H9 (cell line): ENCODE measurements around the gene SARNP. TPM values are rescaled to one million over a fixed set of nuclear protein-coding genes. Genes with fewer than 3 reads are reported as not detected.
A peak's percentile ranks its signal among the peaks of the same experiment; 100 is the strongest.

Experiments
- DNase-seq: peaks from one replicate; pipeline ENCODE4 v3.0.0-alpha.2; 2017
- H2AFZ ChIP-seq: one replicate; pipeline ENCODE4 v1.6.1; 2013; ENCODE audit warnings: mild to moderate bottlenecking, low read length, control low read depth, moderate library complexity
- H2AK5ac ChIP-seq: 2 replicates; pipeline ENCODE4 v1.6.1; 2013; ENCODE audit warnings: low read length, control low read depth, mixed read lengths; ENCODE audit not compliant: insufficient read length
- H2BK120ac ChIP-seq: one replicate; pipeline ENCODE4 v1.6.1; 2013; ENCODE audit warnings: low read depth, mild to moderate bottlenecking, low read length, control low read depth, inconsistent platforms; ENCODE audit not compliant: poor library complexity, severe bottlenecking
- H2BK12ac ChIP-seq: 2 replicates; pipeline ENCODE4 v1.6.1; 2013; ENCODE audit warnings: low read length, control low read depth, mixed read lengths, low read depth; ENCODE audit not compliant: insufficient read length
- H2BK15ac ChIP-seq: 2 replicates; pipeline ENCODE4 v1.6.1; 2013; ENCODE audit warnings: low read depth, low read length, control low read depth
- H2BK20ac ChIP-seq: one replicate; pipeline ENCODE4 v1.6.1; 2013; ENCODE audit warnings: low read depth, mild to moderate bottlenecking, low read length, control low read depth, inconsistent platforms; ENCODE audit not compliant: poor library complexity, severe bottlenecking
- H2BK5ac ChIP-seq: 2 replicates; pipeline ENCODE4 v1.6.1; 2013; ENCODE audit warnings: low read length, control low read depth, mixed read lengths; ENCODE audit not compliant: insufficient read length
- H3K14ac ChIP-seq: 2 replicates; pipeline ENCODE4 v1.6.1; 2013; ENCODE audit warnings: low read length, control low read depth; ENCODE audit not compliant: insufficient read depth
- H3K18ac ChIP-seq: 2 replicates; pipeline ENCODE4 v1.6.1; 2013; ENCODE audit warnings: low read depth, mild to moderate bottlenecking, mixed read lengths, low read length, control low read depth; ENCODE audit not compliant: insufficient read length
- H3K23ac ChIP-seq: 2 replicates; pipeline ENCODE4 v1.6.1; 2013; ENCODE audit warnings: low read length, control low read depth, mixed read lengths, low read depth; ENCODE audit not compliant: insufficient read length
- H3K23me2 ChIP-seq: 2 replicates; pipeline ENCODE4 v1.6.1; 2013; ENCODE audit warnings: low read depth, mild to moderate bottlenecking, mixed read lengths, low read length, control low read depth; ENCODE audit not compliant: insufficient read length, poor library complexity, severe bottlenecking
- H3K27ac ChIP-seq: 2 replicates; pipeline ENCODE4 v1.5.1; 2013; ENCODE audit warnings: low read length, control low read depth, mixed read lengths, low read depth; ENCODE audit not compliant: insufficient read length
- H3K27me3 ChIP-seq: 2 replicates; pipeline ENCODE4 v1.6.1; 2013; ENCODE audit warnings: low read length, control low read depth, inconsistent platforms; ENCODE audit not compliant: insufficient read depth
- H3K4ac ChIP-seq: 2 replicates; pipeline ENCODE4 v1.6.1; 2013; ENCODE audit warnings: low read depth, mild to moderate bottlenecking, control low read depth, inconsistent platforms, low read length, moderate library complexity
- H3K4me1 ChIP-seq: 2 replicates; pipeline ENCODE4 v1.6.1; 2013; ENCODE audit warnings: low read length, control low read depth, inconsistent platforms; ENCODE audit not compliant: insufficient read depth
- H3K4me2 ChIP-seq: 2 replicates; pipeline ENCODE4 v1.6.1; 2013; ENCODE audit warnings: low read length, control low read depth, mixed read lengths; ENCODE audit not compliant: insufficient read length, insufficient read depth
- H3K56ac ChIP-seq: 2 replicates; pipeline ENCODE4 v1.6.1; 2013; ENCODE audit warnings: low read depth, mild to moderate bottlenecking, mixed read lengths, low read length, control low read depth; ENCODE audit not compliant: insufficient read length
- H3K79me1 ChIP-seq: 2 replicates; pipeline ENCODE4 v1.6.1; 2013; ENCODE audit warnings: low read depth, mild to moderate bottlenecking, moderate library complexity, low read length, control low read depth, inconsistent platforms; ENCODE audit not compliant: insufficient read depth, poor library complexity, severe bottlenecking
- H3K79me2 ChIP-seq: 2 replicates; pipeline ENCODE4 v1.6.1; 2013; ENCODE audit warnings: low read length, control low read depth, inconsistent platforms; ENCODE audit not compliant: insufficient read depth
- H3K9ac ChIP-seq: 2 replicates; pipeline ENCODE4 v1.6.1; 2013; ENCODE audit warnings: low read length, control low read depth, mixed read lengths; ENCODE audit not compliant: insufficient read length; ENCODE audit errors: extremely low read depth
- H3K9me3 ChIP-seq: one replicate; pipeline ENCODE4 v1.6.1; 2013; ENCODE audit warnings: low read depth, low read length, inconsistent platforms; ENCODE audit not compliant: control insufficient read depth
- H3T11ph ChIP-seq: one replicate; pipeline ENCODE4 v1.6.1; 2013; ENCODE audit warnings: mild to moderate bottlenecking, low read length, control low read depth, inconsistent platforms
- H4K20me1 ChIP-seq: one replicate; pipeline ENCODE4 v1.6.1; 2013; ENCODE audit not compliant: control insufficient read depth, insufficient read length, insufficient read depth
- H4K5ac ChIP-seq: 2 replicates; pipeline ENCODE4 v1.6.1; 2013; ENCODE audit warnings: low read depth, mild to moderate bottlenecking, mixed read lengths, low read length, control low read depth; ENCODE audit not compliant: insufficient read length
- H4K8ac ChIP-seq: replicated peaks from 2 replicates; pipeline ENCODE4 v1.6.1; 2013; ENCODE audit warnings: low read length, control low read depth, mixed read lengths, low read depth; ENCODE audit not compliant: insufficient read length
- H4K91ac ChIP-seq: 2 replicates; pipeline ENCODE4 v1.6.1; 2013; ENCODE audit warnings: low read depth, mild to moderate bottlenecking, moderate library complexity, mixed read lengths, low read length, control low read depth; ENCODE audit not compliant: insufficient read length
- H3K27ac Mint-ChIP-seq, 3 experiments: 2 replicates in 2 of 3; 3 replicates in 1 of 3; pipeline ENCODE4 v1.8.0; 2020 to 2021; ENCODE audit warnings: mixed read lengths in 3 of 3, mild to moderate bottlenecking in 1 of 3, moderate library complexity in 1 of 3
- H3K27me3 Mint-ChIP-seq: 2 replicates; pipeline ENCODE4 v1.8.0; 2021; ENCODE audit warnings: low read depth, mild to moderate bottlenecking, moderate library complexity, mixed read lengths
- H3K36me3 Mint-ChIP-seq, 3 experiments: 2 replicates in 2 of 3; 3 replicates in 1 of 3; pipeline ENCODE4 v1.8.0; 2020 to 2021; ENCODE audit warnings: low read depth in 3 of 3, mixed read lengths in 3 of 3; ENCODE audit not compliant: insufficient read depth in 1 of 3
- H3K4me1 Mint-ChIP-seq, 2 experiments: 2 replicates each; pipeline ENCODE4 v1.8.0; 2020; ENCODE audit warnings: mixed read lengths in 2 of 2
- H3K4me3 Mint-ChIP-seq, 2 experiments: 2 replicates in 1 of 2; 3 replicates in 1 of 2; pipeline ENCODE4 v1.8.0; 2020 to 2021; ENCODE audit warnings: mild to moderate bottlenecking in 2 of 2, mixed read lengths in 2 of 2, moderate library complexity in 1 of 2
- H3K9me3 Mint-ChIP-seq, 2 experiments: 2 replicates in 1 of 2; 3 replicates in 1 of 2; pipeline ENCODE4 v1.8.0; 2020; ENCODE audit warnings: mild to moderate bottlenecking in 2 of 2, mixed read lengths in 2 of 2, moderate library complexity in 1 of 2
- WGBS: extraction: QIAGEN DNeasy Blood & Tissue Kit; methylation state at CpG from one replicate; pipeline ENCODE4 v1.1.7; 2013; ENCODE audit warnings: missing lambda C conversion rate, low lambda C conversion rate, mixed read lengths; ENCODE audit not compliant: insufficient read length; ENCODE audit errors: extremely low coverage; 5-methylcytosine and 5-hydroxymethylcytosine counted together
- total RNA-seq: library from RNA; stranded (reverse); gene quantifications from 2 replicates; pipeline ENCODE4 v1.2.1, GENCODE V29; 2021
- TF ChIP-seq, protein P1 (sequence below): fragments of 200-600 bp; sonication (generic); conservative IDR thresholded peaks from 3 replicates; pipeline ENCODE4 v1.8.0; 2021; ENCODE audit warnings: antibody characterized with exemption, mild to moderate bottlenecking

SARNP gene
- total RNA-seq, 1 experiment from 2014 or later, result 127 TPM

DNA sequence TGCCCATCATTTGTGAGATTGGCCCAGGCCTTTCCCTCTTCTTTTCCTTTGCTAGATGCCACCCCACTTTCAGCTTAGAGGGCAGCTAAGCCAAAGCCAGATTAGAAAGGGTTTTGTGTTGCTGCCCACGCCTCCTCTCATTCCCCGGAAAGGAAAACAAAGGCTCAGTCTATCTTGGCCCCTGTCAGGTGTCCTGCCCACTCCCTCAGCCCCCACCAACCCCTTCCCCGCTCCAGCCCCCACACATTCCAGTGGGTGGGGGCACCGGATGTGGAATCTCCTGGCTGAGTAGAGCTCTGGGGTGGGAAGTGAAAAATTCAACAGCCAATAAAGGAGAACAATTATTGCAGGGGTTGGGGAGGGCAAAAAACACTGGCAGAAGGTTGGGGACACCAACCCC lies 99.5 kb downstream of the SARNP start:
- Histone ChIP-seq H3K79me2 (no peaks in the 10 kb centered on the region), H3K9me3 (no peaks in the 10 kb centered on the region), H2BK15ac (no peak overlapping the region), H3K23me2 (peaks cover 9% of the 10 kb centered on the region), H3K56ac (no peak overlapping the region), H3K79me1 (no peaks in the 10 kb centered on the region), H3K4me1 (peaks cover 13% of the 10 kb centered on the region; the same call in 1 of the 2 replicates), H2AFZ (no peak overlapping the region), H3K27ac (peak overlapping the region; percentile 63), H3K9ac (no peak overlapping the region), H4K20me1 (no peaks in the 10 kb centered on the region), H2BK5ac (peak overlapping the region; percentile 58), H4K8ac (no peak overlapping the region), H2BK120ac (no peak overlapping the region), H3K18ac (peak overlapping the region; percentile 43), H3K4ac (no peak overlapping the region), H3K4me2 (peak overlapping the region; percentile 71), H2AK5ac (no peak overlapping the region), H2BK12ac (no peak overlapping the region), H4K91ac (no peak overlapping the region), H4K5ac (no peak overlapping the region), H3K23ac (no peak overlapping the region), H3K14ac (no peak overlapping the region), H3K27me3 (no peaks in the 10 kb centered on the region), H3T11ph (no peak overlapping the region), H2BK20ac (no peak overlapping the region)
- TF ChIP-seq, protein P1, sequence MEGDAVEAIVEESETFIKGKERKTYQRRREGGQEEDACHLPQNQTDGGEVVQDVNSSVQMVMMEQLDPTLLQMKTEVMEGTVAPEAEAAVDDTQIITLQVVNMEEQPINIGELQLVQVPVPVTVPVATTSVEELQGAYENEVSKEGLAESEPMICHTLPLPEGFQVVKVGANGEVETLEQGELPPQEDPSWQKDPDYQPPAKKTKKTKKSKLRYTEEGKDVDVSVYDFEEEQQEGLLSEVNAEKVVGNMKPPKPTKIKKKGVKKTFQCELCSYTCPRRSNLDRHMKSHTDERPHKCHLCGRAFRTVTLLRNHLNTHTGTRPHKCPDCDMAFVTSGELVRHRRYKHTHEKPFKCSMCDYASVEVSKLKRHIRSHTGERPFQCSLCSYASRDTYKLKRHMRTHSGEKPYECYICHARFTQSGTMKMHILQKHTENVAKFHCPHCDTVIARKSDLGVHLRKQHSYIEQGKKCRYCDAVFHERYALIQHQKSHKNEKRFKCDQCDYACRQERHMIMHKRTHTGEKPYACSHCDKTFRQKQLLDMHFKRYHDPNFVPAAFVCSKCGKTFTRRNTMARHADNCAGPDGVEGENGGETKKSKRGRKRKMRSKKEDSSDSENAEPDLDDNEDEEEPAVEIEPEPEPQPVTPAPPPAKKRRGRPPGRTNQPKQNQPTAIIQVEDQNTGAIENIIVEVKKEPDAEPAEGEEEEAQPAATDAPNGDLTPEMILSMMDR, result no peak
- peak overlapping the region; percentile 90 to 91 for H3K4me3 Mint-ChIP-seq
- peak overlapping the region; percentile 94 to 99 (median 96) for H3K27ac Mint-ChIP-seq
- WGBS, result no CpG with 5 or more reads among the region's 4 CpGs
- H3K4me1 Mint-ChIP-seq, result peaks cover 38 to 41% of the 10 kb centered on the region in 2 experiments
- H3K9me3 Mint-ChIP-seq, result peaks cover 0 to 3% of the 10 kb centered on the region in 2 experiments; a peak in 3 of 5 replicates
- H3K27me3 Mint-ChIP-seq, result peaks cover 7% of the 10 kb centered on the region
- DNase-seq, result peak; percentile 72
- H3K36me3 Mint-ChIP-seq, result peaks cover 0 to 9% (median under 1%) of the 10 kb centered on the region in 3 experiments; a peak in 3 of 7 replicates
